OCI-LY7 (cell line): Measurements from ENCODE around the gene ELK3. TPM values are rescaled to one million over a fixed set of nuclear protein-coding genes. Genes with fewer than 3 reads are reported as not detected.

ENCODE experiments used
- BruUV-seq: library from RNA; stranded (reverse); fragments of 400-500 nt; replicated peaks from 2 replicates; lab custom pipeline; 2021; lab: Mats Ljungman, UMichigan
- CTCF ChIA-PET: fragments of 300-600 bp; sonication (Branson Sonifier 250); formaldehyde crosslinking; loops from one replicate; lab custom pipeline; 2022; ENCODE audit warnings: antibody characterized with exemption; ENCODE audit not compliant: unreplicated experiment; lab: Charles Lee
- POLR2A ChIA-PET: fragments of 300-600 bp; sonication (Branson Sonifier 250); formaldehyde crosslinking; loops from one replicate; lab custom pipeline; 2022; ENCODE audit warnings: antibody characterized with exemption; lab: Charles Lee
- DNase-seq: peaks from one replicate; pipeline ENCODE4 v3.0.0-alpha.2; 2015; ENCODE audit warnings: low spot score
- H2AFZ ChIP-seq: fragments of 200-600 bp; sonication (generic), shearing (Covaris generic); 2 replicates; pipeline ENCODE4 v1.6.1; 2014; ENCODE audit warnings: mild to moderate bottlenecking, antibody characterized with exemption, low read length, moderate library complexity
- H3K27ac ChIP-seq: fragments of 200-600 bp; sonication (generic); 2 replicates; pipeline ENCODE4 v1.5.1; 2014; ENCODE audit warnings: mixed run types, low read depth, mild to moderate bottlenecking, moderate library complexity, low read length, inconsistent platforms; ENCODE audit not compliant: poor library complexity, severe bottlenecking
- H3K36me3 ChIP-seq: fragments of 200-600 bp; sonication (generic); 2 replicates; pipeline ENCODE4 v1.6.1; 2014; ENCODE audit warnings: mild to moderate bottlenecking, antibody characterized with exemption, low read length, moderate library complexity, mixed read lengths; ENCODE audit not compliant: insufficient read depth
- H3K4me1 ChIP-seq: fragments of 200-600 bp; sonication (generic); 2 replicates; pipeline ENCODE4 v1.5.1; 2014; ENCODE audit warnings: mild to moderate bottlenecking, low read length; ENCODE audit not compliant: insufficient read depth, poor library complexity, severe bottlenecking
- H3K4me2 ChIP-seq: fragments of 200-600 bp; sonication (generic); 2 replicates; pipeline ENCODE4 v1.6.1; 2014; ENCODE audit warnings: mild to moderate bottlenecking, low read length
- H3K4me3 ChIP-seq: fragments of 200-600 bp; sonication (generic); 2 replicates; pipeline ENCODE4 v1.5.1; 2014; ENCODE audit warnings: mild to moderate bottlenecking, low read depth, low read length; ENCODE audit not compliant: poor library complexity, severe bottlenecking
- H3K79me2 ChIP-seq: fragments of 200-600 bp; sonication (generic); 2 replicates; pipeline ENCODE4 v1.6.1; 2016; ENCODE audit warnings: low read depth, mild to moderate bottlenecking, low read length, moderate library complexity, mixed read lengths; ENCODE audit not compliant: insufficient read depth
- H3K9me2 ChIP-seq: fragments of 200-600 bp; sonication (generic); 2 replicates; pipeline ENCODE4 v1.6.1; 2016; ENCODE audit warnings: mild to moderate bottlenecking, low read length, mixed read lengths; ENCODE audit not compliant: insufficient read depth
- H3K9me3 ChIP-seq: fragments of 200-600 bp; sonication (generic); 2 replicates; pipeline ENCODE4 v1.6.1; 2014; ENCODE audit warnings: mild to moderate bottlenecking, mixed run types, low read length, mixed read lengths
- H4K20me1 ChIP-seq: fragments of 200-600 bp; sonication (generic); 2 replicates; pipeline ENCODE4 v1.6.1; 2014; ENCODE audit warnings: mild to moderate bottlenecking, antibody characterized with exemption, low read length, moderate library complexity, mixed read lengths; ENCODE audit not compliant: insufficient read depth
- EZH2phosphoT487 ChIP-seq: fragments of 200-600 bp; sonication (generic); IDR thresholded peaks from 2 replicates; pipeline ENCODE4 v1.6.1; 2018; ENCODE audit warnings: low read depth, borderline replicate concordance, mild to moderate bottlenecking, mixed run types, antibody characterized with exemption, low read length, moderate library complexity, mixed read lengths
- intact Hi-C: fragments of 100-400 bp; cut with micrococcal nuclease; formaldehyde crosslinking; loops from one replicate; pipeline ENCODE4 v1.10.0; 2022; ENCODE audit not compliant: unreplicated experiment
- total RNA-seq, 2 experiments: library from RNA; depleted of rRNA in 1 of 2; stranded (reverse); fragments of >200 nt in 1 of 2; shearing (Covaris generic) in 1 of 2; gene quantifications; 2 replicates each; pipeline ENCODE4 v1.2.3, GENCODE V29; 2014 to 2022
- TF ChIP-seq, protein P1 (sequence below): fragments of 200-600 bp; sonication (generic); conservative IDR thresholded peaks from 2 replicates; pipeline ENCODE4 v1.5.1; 2014; ENCODE audit warnings: mild to moderate bottlenecking, antibody characterized with exemption, low read length, moderate library complexity, mixed read lengths

Gene ELK3
- total RNA-seq, 2 experiments from 2014 or later: 1.9 to 4.2 TPM

- intact Hi-C loops: no loop called here
- H3K4me1 ChIP-seq: no peaks in the 10 kb centered on the region
- BruUV-seq: no TSS peak
- H3K27ac ChIP-seq: no peak overlapping the region
- POLR2A ChIA-PET: no interaction called here
- H3K9me3 ChIP-seq: no peaks in the 10 kb centered on the region
- no peak overlapping the region for H3K4me2 ChIP-seq
- no peak overlapping the region for H3K4me3 ChIP-seq
- no peak overlapping the region for H2AFZ ChIP-seq
- no peaks in the 10 kb centered on the region for H3K36me3 ChIP-seq
- no peaks in the 10 kb centered on the region for H3K9me2 ChIP-seq
- no peaks in the 10 kb centered on the region for H3K79me2 ChIP-seq
- no peak for TF ChIP-seq EZH2phosphoT487
- TF ChIP-seq, protein P1, sequence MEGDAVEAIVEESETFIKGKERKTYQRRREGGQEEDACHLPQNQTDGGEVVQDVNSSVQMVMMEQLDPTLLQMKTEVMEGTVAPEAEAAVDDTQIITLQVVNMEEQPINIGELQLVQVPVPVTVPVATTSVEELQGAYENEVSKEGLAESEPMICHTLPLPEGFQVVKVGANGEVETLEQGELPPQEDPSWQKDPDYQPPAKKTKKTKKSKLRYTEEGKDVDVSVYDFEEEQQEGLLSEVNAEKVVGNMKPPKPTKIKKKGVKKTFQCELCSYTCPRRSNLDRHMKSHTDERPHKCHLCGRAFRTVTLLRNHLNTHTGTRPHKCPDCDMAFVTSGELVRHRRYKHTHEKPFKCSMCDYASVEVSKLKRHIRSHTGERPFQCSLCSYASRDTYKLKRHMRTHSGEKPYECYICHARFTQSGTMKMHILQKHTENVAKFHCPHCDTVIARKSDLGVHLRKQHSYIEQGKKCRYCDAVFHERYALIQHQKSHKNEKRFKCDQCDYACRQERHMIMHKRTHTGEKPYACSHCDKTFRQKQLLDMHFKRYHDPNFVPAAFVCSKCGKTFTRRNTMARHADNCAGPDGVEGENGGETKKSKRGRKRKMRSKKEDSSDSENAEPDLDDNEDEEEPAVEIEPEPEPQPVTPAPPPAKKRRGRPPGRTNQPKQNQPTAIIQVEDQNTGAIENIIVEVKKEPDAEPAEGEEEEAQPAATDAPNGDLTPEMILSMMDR: no peak
- CTCF ChIA-PET: interaction anchor here (0.6 kb wide), 1 partner anchor 281 kb away, joined by 3 read pairs; no protein-coding TSS in a partner anchor
- no peak for DNase-seq
- no peaks in the 10 kb centered on the region for H4K20me1 ChIP-seq
These were observed 45.8 kb downstream of the ELK3 start for GRCh38 chr12:96239711-96240635.

DNA sequence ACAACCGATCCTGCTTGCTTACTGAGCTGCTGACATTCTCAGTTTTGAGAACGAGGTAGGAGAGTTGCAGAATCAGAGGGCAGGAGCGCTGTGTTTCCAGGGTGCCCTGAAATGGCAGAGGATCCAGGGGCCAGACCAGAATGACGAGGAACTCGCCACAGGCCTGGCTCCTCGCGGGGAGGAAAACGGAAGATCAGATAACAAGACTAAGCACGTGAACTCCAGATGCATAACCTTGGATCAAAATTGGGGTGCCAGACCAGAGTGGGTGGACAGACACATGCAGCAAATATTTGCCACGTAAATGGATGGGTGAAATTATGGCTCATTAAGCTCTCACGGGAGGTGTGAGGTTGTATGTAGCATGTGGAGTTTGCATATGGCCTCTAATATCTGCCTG, 46.5 kb downstream of the ELK3 start:
- DNase-seq: no peak
- Histone ChIP-seq H3K27ac (no peak overlapping the region), H3K79me2 (no peaks in the 10 kb centered on the region), H3K9me2 (no peaks in the 10 kb centered on the region), H3K9me3 (no peaks in the 10 kb centered on the region), H2AFZ (no peak overlapping the region), H4K20me1 (no peaks in the 10 kb centered on the region), H3K4me2 (no peak overlapping the region), H3K4me1 (no peaks in the 10 kb centered on the region), H3K4me3 (no peak overlapping the region), H3K36me3 (no peaks in the 10 kb centered on the region)
- no TSS peak for BruUV-seq
- intact Hi-C loops: no loop called here
- POLR2A ChIA-PET: no interaction called here
- TF ChIP-seq, protein P1: no peak
- no peak for TF ChIP-seq EZH2phosphoT487
- CTCF ChIA-PET: no interaction called here

- TF ChIP-seq, protein P1: no peak
- no peak for TF ChIP-seq EZH2phosphoT487
- no peak overlapping the region for H3K4me2 ChIP-seq
- ChIA-PET POLR2A (no interaction called here), CTCF (no interaction called here)
- H3K79me2 ChIP-seq: no peaks in the 10 kb centered on the region
- H2AFZ ChIP-seq: no peak overlapping the region
- H3K9me3 ChIP-seq: no peaks in the 10 kb centered on the region
- no TSS peak for BruUV-seq
- no peaks in the 10 kb centered on the region for H4K20me1 ChIP-seq
- H3K4me1 ChIP-seq: no peaks in the 10 kb centered on the region
- H3K4me3 ChIP-seq: no peak overlapping the region
- intact Hi-C loops: no loop called here
- H3K27ac ChIP-seq: no peak overlapping the region
- no peaks in the 10 kb centered on the region for H3K9me2 ChIP-seq
- no peaks in the 10 kb centered on the region for H3K36me3 ChIP-seq
- DNase-seq: no peak
These were observed 47.3 kb downstream of the ELK3 start for GRCh38 chr12:96241431-96241830.
